Activated naive CD8-positive, alpha-beta T cell (primary cell): Measurements from ENCODE around the gene TMOD4.
A peak's percentile ranks its signal among the peaks of the same experiment; 100 is the strongest.
"Not testable (repeated sequence)": the region's sequence is repeated elsewhere in the genome, so short reads cannot be mapped to it uniquely, and the experiment has no call there.

Experiments
- H3K27ac Mint-ChIP-seq: one replicate; pipeline ENCODE4 v1.8.0; 2021; ENCODE audit warnings: mixed read lengths
- H3K27me3 Mint-ChIP-seq: one replicate; pipeline ENCODE4 v1.8.0; 2021; ENCODE audit warnings: mixed read lengths
- H3K36me3 Mint-ChIP-seq: one replicate; pipeline ENCODE4 v1.8.0; 2021; ENCODE audit warnings: mixed read lengths
- H3K4me1 Mint-ChIP-seq: one replicate; pipeline ENCODE4 v1.8.0; 2021; ENCODE audit warnings: low read depth, mixed read lengths
- H3K4me3 Mint-ChIP-seq: one replicate; pipeline ENCODE4 v1.8.0; 2021; ENCODE audit warnings: mild to moderate bottlenecking, mixed read lengths
- H3K9me3 Mint-ChIP-seq: one replicate; pipeline ENCODE4 v1.8.0; 2021; ENCODE audit warnings: low read depth, mixed read lengths

Gene TMOD4

GRCh38 chr1:151192047-151192446 lies 16.3 kb upstream of the TMOD4 start:
- H3K4me3 Mint-ChIP-seq: no peak overlapping the region
- H3K36me3 Mint-ChIP-seq: no peaks in the 10 kb centered on the region
- H3K27ac Mint-ChIP-seq: no peak overlapping the region
- H3K27me3 Mint-ChIP-seq: no peaks in the 10 kb centered on the region
- H3K4me1 Mint-ChIP-seq: peaks cover 30% of the 10 kb centered on the region
- H3K9me3 Mint-ChIP-seq: no peaks in the 10 kb centered on the region

- Mint-ChIP-seq H3K4me1 (peaks cover 31% of the 10 kb centered on the region), H3K4me3 (peak within 1 kb of the TSS; percentile 98), H3K27me3 (no peaks in the 10 kb centered on the region), H3K27ac (peak within 1 kb of the TSS; percentile 97), H3K36me3 (no peaks in the 10 kb centered on the region), H3K9me3 (no peaks in the 10 kb centered on the region)
Measured at GRCh38 chr1:151189637-151190445, 14.1 kb upstream of the TMOD4 start, which contains the start of gene VPS72. TSS of gene VPS72 (minus strand) at chr1:151190197. CDS start at chr1:151190121, 76 bp downstream.

- not testable (repeated sequence) for H3K36me3 Mint-ChIP-seq, H3K9me3 Mint-ChIP-seq, H3K27me3 Mint-ChIP-seq
- Mint-ChIP-seq H3K4me3 (peak overlapping the region; percentile 98), H3K27ac (peak overlapping the region; percentile 46), H3K4me1 (peaks cover 31% of the 10 kb centered on the region)
Measured at GRCh38 chr1:151188667-151189066, 12.9 kb upstream of the TMOD4 start.

GRCh38 chr1:151187205-151187604 lies 11.4 kb upstream of the TMOD4 start:
- no peak overlapping the region for H3K4me3 Mint-ChIP-seq
- H3K27me3 Mint-ChIP-seq: no peaks in the 10 kb centered on the region
- peaks cover 5% of the 10 kb centered on the region for H3K36me3 Mint-ChIP-seq
- no peak overlapping the region for H3K27ac Mint-ChIP-seq
- no peaks in the 10 kb centered on the region for H3K9me3 Mint-ChIP-seq
- H3K4me1 Mint-ChIP-seq: peaks cover 31% of the 10 kb centered on the region

GRCh38 chr1:151184211-151184610 lies 8.4 kb upstream of the TMOD4 start:
- Mint-ChIP-seq H3K4me1 (peaks cover 18% of the 10 kb centered on the region), H3K27ac (no peak overlapping the region), H3K36me3 (peaks cover 12% of the 10 kb centered on the region), H3K9me3 (no peaks in the 10 kb centered on the region), H3K4me3 (no peak overlapping the region), H3K27me3 (no peaks in the 10 kb centered on the region)

GRCh38 chr1:151176514-151177045 lies 799 bp upstream of the TMOD4 start:
- H3K27ac Mint-ChIP-seq: no peak overlapping the region
- peaks cover 6% of the 10 kb centered on the region for H3K36me3 Mint-ChIP-seq

GRCh38 chr1:151175041-151175741 lies 590 bp downstream of the TMOD4 start:
- Mint-ChIP-seq H3K27me3 (no peaks in the 10 kb centered on the region), H3K4me1 (no peaks in the 10 kb centered on the region), H3K36me3 (no peaks in the 10 kb centered on the region), H3K4me3 (no peak overlapping the region), H3K27ac (peak overlapping the region; percentile 46), H3K9me3 (no peaks in the 10 kb centered on the region)

More at GRCh38 chr1:151176514-151177045, 799 bp upstream of the TMOD4 start:
- no peaks in the 10 kb centered on the region for H3K27me3 Mint-ChIP-seq
- H3K4me1 Mint-ChIP-seq: no peaks in the 10 kb centered on the region
- H3K4me3 Mint-ChIP-seq: no peak overlapping the region
- no peaks in the 10 kb centered on the region for H3K9me3 Mint-ChIP-seq

- H3K4me3 Mint-ChIP-seq: no peak overlapping the region
- no peaks in the 10 kb centered on the region for H3K9me3 Mint-ChIP-seq
- H3K4me1 Mint-ChIP-seq: peaks cover 13% of the 10 kb centered on the region
- no peaks in the 10 kb centered on the region for H3K36me3 Mint-ChIP-seq
- peak overlapping the region; percentile 51 for H3K27ac Mint-ChIP-seq
- no peaks in the 10 kb centered on the region for H3K27me3 Mint-ChIP-seq
Measured at GRCh38 chr1:151171190-151171589, 4.6 kb downstream of the TMOD4 start.

- H3K4me1 Mint-ChIP-seq: peaks cover 37% of the 10 kb centered on the region
- H3K9me3 Mint-ChIP-seq: no peaks in the 10 kb centered on the region
- no peaks in the 10 kb centered on the region for H3K36me3 Mint-ChIP-seq
- H3K27ac Mint-ChIP-seq: peak overlapping the region; percentile 64
- peak overlapping the region; percentile 92 for H3K4me3 Mint-ChIP-seq
- no peaks in the 10 kb centered on the region for H3K27me3 Mint-ChIP-seq
Measured at GRCh38 chr1:151167116-151167515, 8.7 kb downstream of the TMOD4 start.

GRCh38 chr1:151166505-151166956 lies 9.2 kb downstream of the TMOD4 start:
- peaks cover 43% of the 10 kb centered on the region for H3K4me1 Mint-ChIP-seq
- H3K27me3 Mint-ChIP-seq: no peaks in the 10 kb centered on the region
- peak overlapping the region; percentile 96 for H3K27ac Mint-ChIP-seq
- H3K4me3 Mint-ChIP-seq: peak overlapping the region; percentile 92
- H3K36me3 Mint-ChIP-seq: peaks cover 4% of the 10 kb centered on the region
- H3K9me3 Mint-ChIP-seq: no peaks in the 10 kb centered on the region

- peaks cover 45% of the 10 kb centered on the region for H3K4me1 Mint-ChIP-seq
- peaks cover 6% of the 10 kb centered on the region for H3K36me3 Mint-ChIP-seq
Measured at GRCh38 chr1:151165738-151166504, 9.9 kb downstream of the TMOD4 start, which contains the start of the genes LYSMD1 and SCNM1. TSS of gene LYSMD1 (minus strand) at chr1:151165902. CDS start at chr1:151165258, 644 bp downstream. TSS of gene SCNM1 (plus strand) at chr1:151166144. CDS start at chr1:151166153, 9 bp downstream.

GRCh38 chr1:151165281-151165737 lies 10.5 kb downstream of the TMOD4 start:
- Mint-ChIP-seq H3K9me3 (no peaks in the 10 kb centered on the region), H3K36me3 (peaks cover 6% of the 10 kb centered on the region), H3K27me3 (no peaks in the 10 kb centered on the region), H3K4me1 (peaks cover 48% of the 10 kb centered on the region), H3K27ac (peak overlapping the region; percentile 96), H3K4me3 (peak overlapping the region; percentile 92)

More at GRCh38 chr1:151165738-151166504, 9.9 kb downstream of the TMOD4 start, which contains the start of the genes LYSMD1 and SCNM1:
- Mint-ChIP-seq H3K27me3 (no peaks in the 10 kb centered on the region), H3K4me3 (peak within 1 kb of the TSS; percentile 92), H3K27ac (peak within 1 kb of the TSS; percentile 96), H3K9me3 (no peaks in the 10 kb centered on the region)

- Mint-ChIP-seq H3K36me3 (peaks cover 7% of the 10 kb centered on the region), H3K27me3 (no peaks in the 10 kb centered on the region), H3K4me3 (peak overlapping the region; percentile 92), H3K27ac (peak overlapping the region; percentile 96), H3K9me3 (no peaks in the 10 kb centered on the region), H3K4me1 (peaks cover 52% of the 10 kb centered on the region)
Measured at GRCh38 chr1:151164732-151165280, 11.0 kb downstream of the TMOD4 start.

- peaks cover 19% of the 10 kb centered on the region for H3K36me3 Mint-ChIP-seq
- peak overlapping the region; percentile 100 for H3K27ac Mint-ChIP-seq
- H3K9me3 Mint-ChIP-seq: no peaks in the 10 kb centered on the region
- H3K27me3 Mint-ChIP-seq: no peaks in the 10 kb centered on the region
- peak overlapping the region; percentile 67 for H3K4me3 Mint-ChIP-seq
- peaks cover 56% of the 10 kb centered on the region for H3K4me1 Mint-ChIP-seq
Measured at GRCh38 chr1:151159373-151159772, 16.4 kb downstream of the TMOD4 start.
